ENCODE data around the gene PPP1R14B.

DNA sequence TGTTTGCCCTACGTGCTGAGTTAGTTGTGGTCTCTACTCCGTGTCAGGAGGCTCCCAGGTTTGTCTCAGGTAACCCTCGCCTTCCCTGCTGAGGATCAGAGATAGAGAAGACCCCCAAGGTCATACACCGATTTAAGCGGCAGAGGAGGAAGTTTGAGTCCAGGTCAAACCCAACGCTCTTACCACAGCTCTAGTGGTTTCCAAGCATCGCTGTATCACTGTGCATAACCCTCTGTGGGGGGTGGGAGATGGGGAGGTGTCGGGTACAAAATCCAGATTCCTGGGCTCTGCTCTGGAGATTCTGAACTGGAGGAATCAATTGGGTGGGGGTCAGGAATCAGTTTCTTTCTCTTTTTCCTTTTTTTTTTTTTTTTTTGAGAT, 15.8 kb downstream of the PPP1R14B start:
- TF ChIP-seq EP300 (IDR thresholded peaks at IDR 0.05; ENCODE audit: borderline replicate concordance) (no peak), TAF1 (IDR thresholded peaks at IDR 0.05; ENCODE audit: low read depth) (no peak), USF1 (IDR thresholded peaks at IDR 0.05) (no peak), YY1 (IDR thresholded peaks at IDR 0.05; ENCODE audit: low read depth) (no peak), CREB1 (IDR thresholded peaks at IDR 0.05; ENCODE audit: low read depth) (no peak), TCF12 (IDR thresholded peaks at IDR 0.05; ENCODE audit: low read depth) (no peak), RAD21 (IDR thresholded peaks at IDR 0.05; ENCODE audit: low read depth) (no peak), REST (IDR thresholded peaks at IDR 0.05; ENCODE audit: low read depth) (no peak), FOXM1 (IDR thresholded peaks at IDR 0.05; ENCODE audit: borderline replicate concordance, low read depth) (no peak), EGR1 (IDR thresholded peaks at IDR 0.05) (no peak), CEBPB (IDR thresholded peaks at IDR 0.05) (no peak)
- TF ChIP-seq, protein P1, sequence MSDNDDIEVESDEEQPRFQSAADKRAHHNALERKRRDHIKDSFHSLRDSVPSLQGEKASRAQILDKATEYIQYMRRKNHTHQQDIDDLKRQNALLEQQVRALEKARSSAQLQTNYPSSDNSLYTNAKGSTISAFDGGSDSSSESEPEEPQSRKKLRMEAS (IDR thresholded peaks at IDR 0.05), result no peak

Data from Ishikawa (cell line).